Stimulated activated CD4-positive, alpha-beta T cell treated with anti-CD3 and anti-CD28 coated beads, Interleukin-15, amount 100 ng/mL, for 24 hours (primary cell): ENCODE results near the gene TMEM254.
"Not testable (repeated sequence)": the region's sequence is repeated elsewhere in the genome, so short reads cannot be mapped to it uniquely, and the experiment has no call there.

Experiments used
- DNase-seq: peaks from one replicate; pipeline ENCODE4 v3.0.0-alpha.2; 2020

Gene TMEM254

DNA sequence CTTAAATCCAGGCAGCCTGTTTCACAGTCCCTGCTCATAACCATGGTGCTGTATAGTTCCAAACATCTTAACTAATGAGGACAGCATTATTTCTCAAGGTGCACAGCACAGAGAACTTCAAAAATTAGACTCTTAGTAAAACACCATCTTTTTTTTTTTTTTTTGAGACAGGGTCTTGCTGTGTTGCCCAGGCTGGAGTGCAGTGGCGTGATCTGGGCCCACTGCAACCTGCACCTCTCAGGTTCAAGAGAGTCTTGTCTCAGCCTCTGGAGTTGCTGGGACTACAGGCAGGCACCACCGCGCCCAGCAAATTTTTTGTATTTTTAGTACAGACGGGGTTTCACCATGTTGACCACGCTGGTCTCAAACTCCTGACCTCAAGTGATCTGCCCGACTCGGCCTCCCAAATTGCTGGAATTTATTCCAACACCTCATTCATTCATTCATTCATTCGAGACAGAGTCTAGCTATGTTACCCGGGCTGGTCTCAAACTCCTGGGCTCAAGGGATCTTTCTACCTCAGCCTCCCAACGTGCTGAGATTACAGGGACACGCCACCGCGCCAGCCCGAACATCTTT, 507 bp upstream of the TMEM254 start:
- DNase-seq = no peak

DNA sequence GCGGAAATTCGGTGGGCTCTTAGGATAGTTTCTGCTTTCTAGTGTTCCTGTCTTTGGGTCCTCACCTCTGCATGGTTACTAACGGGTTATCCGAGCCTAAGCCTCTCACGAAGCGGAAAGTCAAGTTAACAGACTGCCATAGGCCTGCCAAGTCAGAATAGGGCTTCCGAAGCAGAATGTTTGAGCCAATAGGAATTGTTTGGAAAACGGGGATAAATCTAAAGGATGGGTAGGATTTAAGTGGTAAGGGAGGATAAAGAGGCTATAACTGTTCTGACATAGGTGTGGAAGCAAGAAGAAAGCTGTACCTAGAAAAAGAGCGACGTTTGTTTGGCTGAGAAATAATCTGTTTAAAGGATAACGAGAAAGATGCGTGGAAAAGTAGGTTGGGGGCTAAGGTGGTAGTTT, 851 bp downstream of the TMEM254 start:
- no peak for DNase-seq

DNA sequence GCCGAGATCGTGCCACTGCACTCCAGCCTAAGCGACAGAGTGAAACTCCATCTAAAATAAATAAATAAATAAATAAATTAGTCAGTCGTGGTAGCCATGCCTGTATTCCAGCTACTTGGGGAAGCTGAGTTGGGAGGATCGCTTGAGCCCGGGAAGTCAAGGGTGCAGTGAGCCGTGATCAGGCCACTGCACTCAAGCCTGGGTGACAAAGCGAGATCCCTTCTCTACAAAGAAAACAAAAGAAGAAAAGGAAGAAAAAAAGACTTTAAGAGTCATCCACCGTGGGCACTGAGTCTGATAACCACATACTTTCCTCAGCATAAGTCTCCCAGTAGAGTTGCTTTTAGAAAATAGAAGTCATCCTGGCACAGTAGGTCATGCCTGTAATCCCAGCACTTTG, 2.6 kb downstream of the TMEM254 start:
- no peak for DNase-seq

DNA sequence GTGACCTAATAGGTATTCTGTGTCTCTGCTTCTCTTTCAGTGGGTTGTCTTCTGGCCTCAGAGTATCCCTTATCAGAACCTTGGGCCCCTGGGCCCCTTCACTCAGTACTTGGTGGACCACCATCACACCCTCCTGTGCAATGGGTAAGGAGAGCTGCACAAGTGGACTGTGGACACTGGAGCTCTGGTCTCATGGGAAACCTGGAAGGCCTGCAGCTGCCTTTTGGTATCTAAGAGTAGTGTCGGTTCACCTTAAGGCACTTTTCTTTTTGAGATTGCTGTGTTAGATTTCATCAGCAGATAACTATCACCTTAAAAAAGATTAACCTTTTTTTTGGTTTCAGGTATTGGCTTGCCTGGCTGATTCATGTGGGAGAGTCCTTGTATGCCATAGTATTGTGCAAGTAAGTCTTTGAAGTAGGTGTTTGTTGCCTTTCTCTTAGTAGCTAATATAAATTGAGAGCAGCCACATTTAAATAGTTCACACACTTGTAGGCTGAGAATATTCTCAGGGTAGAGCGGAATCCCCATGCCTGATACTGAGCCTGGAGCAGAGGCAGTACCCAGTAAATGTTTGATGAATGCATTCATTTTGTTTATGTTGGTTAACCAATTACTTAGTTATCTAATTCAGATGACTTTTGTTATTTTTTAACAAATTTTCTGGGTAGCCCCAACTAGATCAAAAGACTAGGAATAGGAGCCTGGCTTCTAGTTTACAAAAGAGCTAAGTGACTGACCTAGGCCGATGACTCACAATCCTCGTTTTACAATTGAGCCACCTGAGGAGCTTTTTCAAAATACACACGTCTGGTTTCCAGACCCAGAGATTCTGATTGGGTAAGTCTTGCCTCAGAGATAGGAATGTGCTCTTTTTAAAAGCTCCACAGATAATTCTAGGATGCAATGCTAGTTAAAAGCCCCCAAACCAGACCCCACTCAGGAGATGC, 3.6 kb downstream of the TMEM254 start:
- no peak for DNase-seq

DNA sequence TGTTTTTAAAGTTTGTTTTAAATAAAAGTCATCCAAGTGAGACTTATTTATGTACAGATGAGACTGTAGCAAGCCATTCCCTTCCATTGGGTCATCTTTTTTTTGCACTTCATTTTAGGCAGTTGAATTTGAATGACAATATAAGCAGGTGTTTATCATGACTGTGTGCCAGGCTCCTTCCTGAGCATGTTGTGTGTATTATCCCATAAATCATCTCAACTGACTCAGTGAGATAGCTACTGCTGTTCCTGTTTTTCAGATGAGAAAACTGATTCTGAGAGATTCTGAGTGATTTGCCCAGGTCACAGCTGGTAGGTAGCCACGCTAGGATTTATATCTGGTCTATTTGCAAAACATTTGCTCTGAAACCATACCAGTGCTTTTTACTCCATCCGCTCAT, 11.7 kb downstream of the TMEM254 start:
- no peak for DNase-seq

DNA sequence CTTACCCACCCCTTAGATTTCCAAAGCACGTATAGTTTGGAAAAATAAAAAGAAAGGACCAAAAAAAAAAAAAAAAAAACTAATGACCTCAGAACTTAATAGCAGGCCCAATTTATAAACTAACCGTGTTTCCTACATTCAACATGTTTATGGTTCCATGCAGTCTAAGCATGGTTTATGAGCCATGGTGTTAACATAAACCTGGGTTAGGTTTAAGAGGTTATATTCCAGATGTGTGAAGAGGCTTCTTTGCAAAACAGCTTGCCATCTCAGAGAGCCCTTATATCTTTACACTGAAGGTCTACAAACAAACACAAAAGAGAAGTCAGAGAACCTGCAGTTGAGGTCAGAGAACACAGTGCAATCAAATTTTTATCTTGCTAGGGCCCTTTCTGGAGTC, 15.8 kb downstream of the TMEM254 start:
- no peak for DNase-seq

DNA sequence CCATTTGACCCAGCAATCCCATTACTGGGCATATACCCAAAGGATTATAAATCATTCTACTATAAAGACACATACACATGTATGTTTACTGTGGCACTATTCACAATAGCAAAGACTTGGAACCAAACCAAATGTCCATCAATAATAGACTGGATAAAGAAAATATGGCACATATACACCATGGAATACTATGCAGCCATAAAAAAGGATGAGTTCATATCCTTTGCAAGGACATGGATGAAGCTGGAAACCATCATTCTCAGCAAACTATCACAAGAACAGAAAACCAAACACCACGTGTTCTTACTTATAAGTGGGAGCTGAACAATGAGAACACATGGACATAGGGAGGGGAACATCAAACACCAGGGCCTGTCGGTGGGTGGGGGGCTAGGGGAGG, 19.8 kb downstream of the TMEM254 start:
- not testable (repeated sequence) for DNase-seq

DNA sequence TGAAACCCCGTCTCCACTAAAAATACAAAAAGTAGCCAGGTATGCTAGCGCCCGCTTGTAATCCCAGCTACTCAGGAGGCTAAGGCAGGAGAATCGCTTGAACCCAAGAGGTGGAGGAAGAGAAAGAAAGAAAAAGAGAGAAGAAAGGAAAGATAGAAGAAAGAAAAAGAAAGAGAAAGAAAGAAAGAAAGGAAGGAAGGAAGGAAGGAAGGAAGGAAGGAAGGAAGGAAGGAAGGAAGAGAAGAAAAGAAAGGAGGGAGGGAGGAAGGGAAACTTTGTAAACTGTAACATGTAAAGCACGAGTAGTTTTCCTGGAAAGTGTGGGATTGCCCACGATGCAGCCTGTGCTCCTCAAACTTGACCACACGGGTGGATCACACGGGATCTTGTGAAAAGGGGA, 20.8 kb downstream of the TMEM254 start:
- not testable (repeated sequence) for DNase-seq

DNA sequence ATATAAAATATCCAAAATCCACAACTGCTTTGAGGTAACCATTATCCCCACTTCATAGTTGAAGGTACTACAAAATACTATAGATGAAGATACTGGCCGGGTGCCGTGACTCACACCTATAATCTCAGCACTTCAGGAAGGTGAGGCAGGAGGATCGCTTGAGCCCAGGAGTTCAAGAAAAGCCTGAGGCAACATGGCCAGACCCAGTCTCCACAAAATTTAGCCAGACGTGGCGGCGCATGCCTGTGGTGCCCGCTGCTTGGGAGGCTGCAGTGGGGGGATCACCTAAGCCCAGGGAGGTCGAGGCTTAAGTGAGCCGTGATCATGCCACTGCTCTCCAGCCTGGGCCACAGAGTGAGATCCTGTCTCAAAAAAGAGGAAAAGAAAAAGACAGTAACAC, 21.7 kb downstream of the TMEM254 start:
- no peak for DNase-seq

DNA sequence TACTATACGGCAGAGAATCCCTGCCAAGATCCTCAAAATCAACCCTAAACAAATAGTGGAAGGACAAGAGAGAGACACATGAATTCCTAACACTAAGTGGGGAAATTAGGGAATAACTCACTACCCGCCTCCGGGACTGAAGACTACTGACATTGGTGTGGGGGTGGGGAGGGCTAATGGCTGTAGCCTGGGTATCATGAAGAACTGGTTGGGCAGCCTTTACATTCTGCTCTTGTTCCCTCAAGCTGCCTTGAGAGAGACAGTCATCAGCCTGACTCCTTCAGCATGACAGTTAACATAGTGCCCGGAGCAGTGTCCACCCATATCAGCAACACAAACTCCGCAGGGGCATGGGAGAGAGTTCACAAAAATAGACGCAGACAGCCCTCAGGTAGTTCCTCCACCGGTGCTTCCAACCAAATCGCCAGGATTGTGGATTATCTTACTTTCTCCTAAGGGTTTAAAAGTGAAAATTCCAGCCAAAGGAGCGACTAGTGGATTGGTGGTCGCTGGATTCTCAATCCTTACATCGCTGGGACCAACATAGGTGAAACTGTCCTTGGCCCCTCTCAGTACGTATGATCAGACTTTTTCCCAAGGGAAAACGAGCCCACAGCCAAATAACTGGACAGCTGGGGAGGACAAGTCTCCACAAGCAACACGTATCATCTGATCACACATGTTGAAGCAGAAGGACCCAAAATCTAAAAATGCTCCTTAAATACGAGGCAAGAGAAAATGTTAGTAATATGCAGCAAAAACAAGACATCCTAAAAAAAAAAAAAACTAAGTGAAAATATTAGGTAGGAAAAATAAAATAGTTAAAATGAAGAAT, 22.6 kb downstream of the TMEM254 start:
- no peak for DNase-seq

DNA sequence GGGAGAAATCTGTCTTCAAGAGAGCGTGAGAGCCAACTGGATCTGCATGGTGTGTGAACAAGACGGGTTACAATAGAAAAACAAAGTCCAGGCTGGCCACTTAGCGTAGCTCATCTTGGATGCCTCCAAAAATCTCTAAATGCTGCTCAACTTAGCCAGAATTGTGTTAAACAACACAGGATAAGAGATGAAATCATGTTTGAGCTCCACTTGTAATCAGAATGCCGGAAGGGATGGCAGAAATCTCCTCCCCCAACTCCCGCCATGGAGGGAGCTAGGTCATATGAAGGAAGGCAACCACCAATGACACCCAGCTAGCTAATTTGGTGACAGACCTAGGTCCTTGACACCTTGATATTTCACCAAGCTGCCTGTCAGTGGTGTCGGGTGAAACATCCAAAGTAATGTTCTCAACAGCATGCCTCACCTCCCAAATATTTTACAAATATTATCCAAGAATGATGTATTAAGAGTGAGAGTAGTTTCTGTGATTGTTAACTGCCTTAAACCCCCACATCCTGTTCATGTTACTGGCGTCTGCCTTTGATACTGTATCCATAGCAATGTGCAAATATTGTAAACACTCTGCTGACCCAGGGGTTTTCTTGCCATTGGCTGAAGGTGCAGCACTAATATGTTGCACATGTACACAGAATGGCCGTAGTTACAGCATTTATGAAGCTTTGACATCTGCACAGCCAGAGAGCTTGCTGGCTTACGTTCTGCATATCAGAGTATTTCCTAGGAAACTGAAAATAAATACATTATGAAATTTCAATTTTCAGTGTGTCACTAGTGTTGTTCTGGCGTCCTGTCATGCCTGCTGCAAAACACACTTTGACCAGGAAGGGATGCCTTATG, 25.8 kb downstream of the TMEM254 start:
- DNase-seq = no peak

DNA sequence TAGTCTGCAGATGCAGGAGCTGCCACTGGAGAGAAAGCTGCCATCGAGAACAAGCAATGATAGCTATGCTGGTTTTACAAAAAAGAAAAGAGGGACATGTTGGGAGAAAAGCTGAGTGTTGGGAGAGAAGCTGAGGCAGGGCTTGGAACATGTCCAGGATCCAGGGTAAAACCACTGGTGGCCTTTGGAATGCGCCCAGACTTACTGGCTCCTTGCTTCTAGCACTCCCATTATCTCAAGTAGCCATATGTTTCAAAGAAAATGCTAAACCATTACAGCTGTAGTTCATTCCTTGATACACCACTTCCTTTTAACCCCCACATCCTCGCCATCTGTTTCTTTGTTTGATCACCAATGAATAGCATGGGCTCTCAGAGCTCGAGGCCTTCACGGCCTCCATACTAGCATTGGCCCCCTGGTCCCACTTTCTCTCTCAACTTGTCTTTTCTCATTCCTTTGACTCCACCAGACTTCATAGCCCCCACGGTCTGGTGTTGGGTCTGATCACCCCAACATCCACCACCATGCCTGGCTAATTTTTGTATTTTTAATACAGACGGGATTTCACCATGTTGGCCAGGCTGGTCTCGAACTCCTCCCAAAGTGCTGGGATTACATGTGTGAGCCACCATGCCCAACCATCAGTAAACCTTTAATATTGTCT, 30.2 kb downstream of the TMEM254 start:
- no peak for DNase-seq

DNA sequence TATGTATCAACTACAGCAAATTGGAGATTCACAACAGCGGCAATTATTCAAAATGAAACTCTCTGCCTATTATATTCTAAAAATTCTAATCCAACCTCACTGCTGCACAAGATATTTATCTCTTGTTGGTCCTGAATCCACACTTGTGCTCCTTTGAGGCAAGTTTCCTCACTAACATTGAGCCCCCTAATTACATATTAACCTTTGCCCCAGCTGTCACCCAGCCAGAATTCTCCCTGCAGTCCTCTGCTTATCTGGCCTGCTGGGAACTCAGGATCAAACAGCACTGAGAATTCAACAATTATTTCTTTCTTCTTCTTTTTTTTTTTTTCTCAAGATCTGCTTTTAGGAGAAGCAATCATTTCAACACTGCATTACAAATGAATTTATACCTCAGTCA, 32.5 kb downstream of the TMEM254 start:
- no peak for DNase-seq

DNA sequence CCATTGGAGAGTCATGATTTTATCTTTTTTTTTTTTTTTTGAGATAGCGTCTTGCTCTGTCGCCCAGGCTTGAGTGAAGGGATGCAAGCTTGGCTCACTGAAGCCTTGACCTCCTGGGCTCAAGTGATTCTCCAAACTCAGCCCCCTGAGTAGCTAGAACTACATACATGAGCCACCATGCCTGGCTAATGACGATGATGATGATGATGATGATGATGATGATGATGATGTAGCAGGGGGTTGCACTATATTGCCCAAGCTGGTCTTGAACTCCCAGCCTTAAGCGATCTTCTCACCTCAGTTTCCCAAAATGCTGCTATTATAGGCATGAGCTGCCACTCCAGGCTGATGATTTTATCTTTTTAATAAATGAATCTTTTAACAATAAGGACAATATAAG, 40.2 kb downstream of the TMEM254 start:
- DNase-seq = no peak

DNA sequence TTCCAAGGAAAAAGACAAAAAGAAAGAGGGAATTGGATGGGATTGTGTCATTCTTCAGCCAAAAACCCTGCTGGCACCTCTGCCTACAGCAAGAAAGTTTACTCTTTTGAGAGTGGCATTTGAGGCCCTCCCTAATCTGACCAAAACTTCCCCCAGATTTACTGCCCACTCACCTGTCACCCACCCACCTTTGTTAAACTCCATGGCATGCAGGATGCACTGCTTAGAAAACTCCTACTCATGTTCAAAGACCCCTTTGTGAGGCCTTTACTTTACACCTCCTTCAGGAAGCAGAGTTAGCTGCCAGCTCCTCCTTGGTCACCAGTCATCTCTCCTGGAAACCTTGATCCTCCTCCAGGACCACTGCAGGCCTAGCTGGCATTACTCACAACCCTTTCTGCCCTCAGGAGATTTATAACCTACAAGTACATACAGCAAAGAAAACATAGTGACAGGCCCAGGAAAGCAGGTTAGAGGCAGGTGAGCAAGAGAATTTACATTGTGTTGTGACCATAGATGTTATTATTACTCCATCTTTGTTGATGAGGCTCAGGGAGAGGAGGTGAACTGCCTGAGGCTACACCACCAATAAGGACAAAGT, 43.7 kb downstream of the TMEM254 start:
- DNase-seq = no peak

DNA sequence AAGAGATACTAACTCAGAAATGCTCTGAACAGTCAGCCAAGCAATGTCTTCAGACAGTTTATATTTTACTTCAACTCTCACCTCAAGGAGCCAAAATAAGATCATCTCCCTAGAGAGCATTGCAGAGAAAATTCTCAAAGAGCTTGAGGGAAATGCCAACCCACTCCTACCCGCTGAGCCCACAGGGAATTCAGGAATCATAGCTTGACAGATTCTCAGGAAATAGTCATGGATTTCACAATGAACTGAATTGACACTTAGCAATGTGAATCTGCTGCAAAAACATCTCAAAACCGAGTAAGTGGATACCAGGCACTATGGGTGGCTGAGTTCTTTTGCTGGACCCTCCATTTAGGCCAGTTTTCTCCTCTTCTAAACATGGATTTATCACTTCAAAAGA, 44.3 kb downstream of the TMEM254 start:
- no peak for DNase-seq

DNA sequence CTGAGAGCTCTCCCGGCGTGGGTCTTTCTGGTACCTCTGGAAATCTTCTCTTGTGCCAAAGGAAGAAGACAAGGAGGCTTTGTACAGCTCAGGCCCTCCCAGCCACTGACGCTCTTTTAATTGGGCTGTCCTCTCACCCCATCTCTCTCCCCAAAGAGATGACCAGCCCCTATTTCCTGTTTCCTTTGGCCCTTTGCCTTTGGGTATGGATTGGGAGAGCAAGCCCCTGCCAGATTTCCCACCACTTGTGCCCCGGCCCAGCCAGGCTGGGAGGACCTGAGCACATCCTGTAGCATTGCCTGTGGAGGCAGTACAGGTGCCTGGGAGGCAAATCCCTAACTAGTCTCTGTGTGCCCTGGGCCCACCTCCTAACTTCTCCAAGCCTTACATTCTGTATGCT, 48.4 kb downstream of the TMEM254 start:
- DNase-seq = no peak

DNA sequence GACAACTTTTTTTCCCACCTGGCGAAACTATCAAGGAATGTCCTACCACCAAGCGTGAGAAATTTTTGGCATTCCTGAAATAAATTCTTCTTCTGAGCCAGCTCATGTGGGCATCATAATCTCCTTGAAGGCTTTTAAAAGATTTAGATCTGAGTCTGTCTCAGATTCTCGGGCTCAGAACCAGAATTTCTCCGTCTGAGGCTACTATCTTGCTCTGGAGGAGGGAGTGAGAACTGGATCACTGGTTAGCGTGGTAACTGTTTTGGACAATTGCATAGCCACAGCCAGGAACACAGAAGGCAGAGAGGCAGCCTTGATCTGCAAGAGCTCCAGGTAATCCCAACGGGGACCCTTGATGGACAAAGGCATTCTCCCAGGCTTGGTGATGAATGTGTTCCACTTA, 53.0 kb downstream of the TMEM254 start:
- DNase-seq = no peak

DNA sequence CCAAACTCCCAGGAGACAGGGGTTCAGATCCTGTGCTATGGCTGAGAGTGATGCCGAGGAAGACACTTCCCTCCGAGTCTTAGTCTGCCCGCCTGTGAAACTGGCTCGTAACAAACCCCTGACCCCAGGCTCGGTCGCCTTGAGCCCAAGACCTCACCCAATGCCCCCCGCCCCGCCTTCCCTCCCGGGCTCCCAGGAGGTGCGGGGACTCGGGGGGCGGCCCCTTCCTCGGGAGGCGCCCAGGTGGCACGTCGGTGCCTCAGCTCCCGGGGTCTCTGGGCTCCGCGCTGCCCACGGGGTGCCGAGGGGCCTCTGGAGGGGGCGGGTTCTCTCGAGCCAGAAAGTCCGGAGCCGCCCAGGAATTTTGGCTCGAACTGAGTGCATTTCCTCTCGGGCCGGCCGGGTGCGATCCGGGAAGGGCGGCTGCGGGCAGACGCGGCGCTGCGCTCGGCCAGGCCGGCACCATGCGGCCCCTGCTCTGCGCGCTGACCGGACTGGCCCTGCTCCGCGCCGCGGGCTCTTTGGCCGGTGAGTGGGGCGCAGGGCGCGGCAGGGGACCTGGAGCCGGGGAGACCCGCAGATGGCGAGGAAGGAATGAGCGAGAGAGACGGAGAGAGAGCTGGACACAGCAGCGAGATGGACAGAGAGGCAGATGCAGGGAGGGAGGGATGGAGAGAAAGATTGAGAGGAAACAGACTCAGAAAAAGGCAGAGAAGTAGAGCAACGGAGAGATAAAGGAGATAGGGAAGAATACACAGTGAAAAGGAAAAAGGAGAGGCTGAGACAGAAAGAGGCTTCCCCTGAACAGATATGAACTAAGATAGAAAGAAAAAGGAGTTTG, 54.1 kb downstream of the TMEM254 start, which contains the start of gene PLAC9:
TSS of gene PLAC9 (plus strand) at position 432 of the 841 bp plus-strand sequence. CDS start at position 465, 33 bp downstream.
- no peak for DNase-seq

DNA sequence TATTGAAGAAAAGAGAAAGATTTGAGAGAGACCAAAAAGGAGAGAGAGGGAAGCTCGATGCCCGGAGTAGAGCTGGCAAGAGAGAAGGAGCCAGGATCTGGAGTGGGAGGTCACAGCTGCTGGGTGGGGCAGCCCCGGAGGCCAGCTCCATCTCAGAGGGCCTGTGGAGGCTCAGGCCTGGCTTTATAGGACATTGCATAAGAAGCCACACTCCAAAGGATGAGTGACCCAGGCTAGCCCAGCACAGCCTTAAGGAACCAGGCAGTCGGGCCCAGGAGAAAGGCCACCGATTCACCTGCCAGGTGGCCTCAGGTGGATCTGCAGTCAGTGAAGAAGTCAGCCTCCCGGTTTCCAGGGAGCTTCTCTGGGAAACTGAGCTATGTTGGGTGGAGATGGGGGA, 54.7 kb downstream of the TMEM254 start:
- DNase-seq = no peak

DNA sequence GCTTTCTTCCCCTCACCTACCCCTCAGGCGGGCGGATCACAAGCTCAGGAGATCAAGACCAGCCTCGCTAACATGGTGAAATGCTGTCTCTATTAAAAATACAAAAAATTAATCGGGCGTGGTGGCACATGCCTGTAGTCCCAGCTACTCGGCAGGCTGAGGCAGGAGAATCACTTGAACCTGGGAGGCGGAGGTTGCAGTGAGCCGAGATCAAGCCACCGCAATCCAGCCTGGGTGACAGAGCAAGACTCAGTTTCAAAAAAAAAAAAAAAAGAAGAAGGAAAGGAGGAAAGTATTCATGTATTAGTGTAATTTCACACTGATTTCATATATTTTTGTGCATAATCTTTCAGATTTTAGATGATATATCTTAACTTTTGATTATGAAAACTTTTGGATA, 55.2 kb downstream of the TMEM254 start:
- DNase-seq = not testable (repeated sequence)
